Keratinocyte (primary cell): ENCODE measurements around the gene WAC. TPM values are rescaled to one million over a fixed set of nuclear protein-coding genes. Genes with fewer than 3 reads are reported as not detected.

Source experiments
- DNase-seq: peaks from one replicate; pipeline ENCODE4 v3.0.0-alpha.2; 2011; ENCODE audit warnings: low read depth, missing footprints, low spot score
- FAIRE-seq: peaks from 2 replicates; lab custom pipeline; 2011; peaks lifted over from hg19 to GRCh38; lab: Jason Lieb, UNC
- H2AFZ ChIP-seq: 2 replicates; pipeline ENCODE4 v1.6.0; 2012; ENCODE audit warnings: low read length, control low read depth, inconsistent platforms; ENCODE audit not compliant: control insufficient read depth
- H3K27ac ChIP-seq: 2 replicates; pipeline ENCODE4 v1.5.1; 2011; ENCODE audit warnings: low read length; ENCODE audit not compliant: control insufficient read depth, insufficient read depth
- H3K27me3 ChIP-seq: 3 replicates; pipeline ENCODE4 v1.6.0; 2011; ENCODE audit warnings: low read length; ENCODE audit not compliant: control insufficient read depth, insufficient read depth; ENCODE audit errors: extremely low read depth
- H3K36me3 ChIP-seq, 2 experiments: 2 replicates in 1 of 2; 3 replicates in 1 of 2; pipeline ENCODE4 v1.5.1; 2011; ENCODE audit warnings: low read length in 2 of 2, mild to moderate bottlenecking in 1 of 2; ENCODE audit not compliant: control insufficient read depth in 2 of 2, insufficient read depth in 2 of 2; ENCODE audit errors: extremely low read depth in 1 of 2
- H3K4me1 ChIP-seq: 3 replicates; pipeline ENCODE4 v1.5.1; 2011; ENCODE audit warnings: low read length; ENCODE audit not compliant: control insufficient read depth, insufficient read depth; ENCODE audit errors: extremely low read depth
- H3K4me2 ChIP-seq: 3 replicates; pipeline ENCODE4 v1.6.0; 2011; ENCODE audit warnings: low read depth, low read length; ENCODE audit not compliant: control insufficient read depth, insufficient read depth; ENCODE audit errors: extremely low read depth
- H3K4me3 ChIP-seq, 3 experiments: fragments of 200-600 bp in 1 of 3; sonication (generic) in 1 of 3; 2 replicates in 2 of 3; 3 replicates in 1 of 3; pipeline ENCODE4 v1.5.1; 2011 to 2016; ENCODE audit warnings: low read length in 3 of 3, mild to moderate bottlenecking in 3 of 3, control low read depth in 2 of 3, inconsistent platforms in 1 of 3, low read depth in 1 of 3, mixed read lengths in 1 of 3, mixed run types in 1 of 3, moderate library complexity in 1 of 3; ENCODE audit not compliant: control insufficient read depth in 2 of 3, insufficient read depth in 2 of 3; ENCODE audit errors: extremely low read depth in 1 of 3
- H3K79me2 ChIP-seq: 2 replicates; pipeline ENCODE4 v1.6.0; 2012; ENCODE audit warnings: low read length; ENCODE audit not compliant: control insufficient read depth, insufficient read depth
- H3K9ac ChIP-seq: 3 replicates; pipeline ENCODE4 v1.6.0; 2011; ENCODE audit warnings: low read length; ENCODE audit not compliant: control insufficient read depth, insufficient read depth; ENCODE audit errors: extremely low read depth
- H3K9me1 ChIP-seq: 3 replicates; pipeline ENCODE4 v1.6.0; 2011; ENCODE audit warnings: low read length; ENCODE audit not compliant: control insufficient read depth, insufficient read depth; ENCODE audit errors: extremely low read depth
- H3K9me3 ChIP-seq: 2 replicates; pipeline ENCODE4 v1.5.1; 2012; ENCODE audit warnings: low read depth, low read length; ENCODE audit not compliant: control insufficient read depth
- H4K20me1 ChIP-seq: 3 replicates; pipeline ENCODE4 v1.6.0; 2011; ENCODE audit warnings: low read length; ENCODE audit not compliant: control insufficient read depth, insufficient read depth; ENCODE audit errors: extremely low read depth
- CTCF ChIP-seq, 3 experiments: IDR thresholded peaks in 1 of 3; conservative IDR thresholded peaks in 1 of 3; optimal IDR thresholded peaks in 1 of 3; 2 replicates in 2 of 3; 3 replicates in 1 of 3; pipeline versions ENCODE3 to v1.5.1; 2011; ENCODE audit warnings: low read length in 3 of 3, mild to moderate bottlenecking in 3 of 3, moderate library complexity in 2 of 3, control low read depth in 1 of 3, inconsistent platforms in 1 of 3; ENCODE audit not compliant: insufficient read depth in 2 of 3; ENCODE audit errors: extremely low read depth in 1 of 3
- EZH2 ChIP-seq: IDR thresholded peaks from one replicate; pipeline ENCODE4 v1.6.1; 2012; ENCODE audit warnings: inconsistent platforms, mild to moderate bottlenecking, low read length, moderate library complexity
- dilution Hi-C: fragments of 300-500 bp; cut with MboI; formaldehyde crosslinking; loops from one replicate; pipeline ENCODE4 v1.7.0; 2020; ENCODE audit warnings: low sequenced_read_pairs; ENCODE audit not compliant: extremely low pct_ligation_motif_present
- polyA plus RNA-seq, 5 experiments: library from polyadenylated mRNA; depleted of rRNA in 3 of 5; stranded (reverse) in 3 of 5; stranded (forward) in 1 of 5; unstranded in 1 of 5; fragments of >200 nt; gene quantifications; 1 replicate in 1 of 5; 2 replicates in 3 of 5; 3 replicates in 1 of 5; pipeline versions ENCODE4 v1.2.1 to v1.2.3, GENCODE V29; 2011 to 2012; ENCODE audit warnings: missing spikeins in 2 of 5, low read depth in 1 of 5, low replicate concordance in 1 of 5

The WAC gene
- polyA plus RNA-seq, 1 donor (not counting 4 experiments of a cell fraction or from before 2014, with no cell fraction given): 80.8 TPM

- Histone ChIP-seq H3K36me3 (no peaks in the 10 kb centered on the region), H3K9me3 (no peaks in the 10 kb centered on the region), H3K4me2 (no peak overlapping the region), H2AFZ (no peak overlapping the region), H3K27me3 (peaks cover 15% of the 10 kb centered on the region), H3K4me3 (no peak overlapping the region), H3K27ac (no peak overlapping the region), H3K4me1 (peaks cover 12% of the 10 kb centered on the region), H3K9me1 (no peaks in the 10 kb centered on the region), H4K20me1 (no peaks in the 10 kb centered on the region), H3K79me2 (no peaks in the 10 kb centered on the region), H3K9ac (no peak overlapping the region)
- FAIRE-seq (peak; percentile 87), DNase-seq (no peak)
- dilution Hi-C loops: no loop called here
- no peak for TF ChIP-seq EZH2
- TF ChIP-seq CTCF (optimal IDR thresholded peaks at IDR 0.05 in 1 of 3, IDR thresholded peaks at IDR 0.05 in 1 of 3, conservative IDR thresholded peaks at IDR 0.05 in 1 of 3; ENCODE audit: extremely low read depth in 1 of 3, insufficient read depth in 2 of 3, low read length in 3 of 3): peak; percentile 92 to 98 (median 96)
Observed at GRCh38 chr10:28663576-28664368, 130.9 kb downstream of the WAC start.

GRCh38 chr10:28664369-28664740, 131.4 kb downstream of the WAC start:
- no peak overlapping the region for H3K4me2 ChIP-seq
- H4K20me1 ChIP-seq: no peaks in the 10 kb centered on the region

More at GRCh38 chr10:28664369-28664740, 131.4 kb downstream of the WAC start:
- dilution Hi-C loops: no loop called here
- H3K9ac ChIP-seq: no peak overlapping the region
- no peak overlapping the region for H2AFZ ChIP-seq
- no peak overlapping the region for H3K4me3 ChIP-seq
- DNase-seq (no peak), FAIRE-seq (no peak)
- H3K9me3 ChIP-seq: no peaks in the 10 kb centered on the region
- no peaks in the 10 kb centered on the region for H3K36me3 ChIP-seq
- no peaks in the 10 kb centered on the region for H3K79me2 ChIP-seq
- TF ChIP-seq EZH2 (no peak), CTCF (optimal IDR thresholded peaks at IDR 0.05 in 1 of 3, IDR thresholded peaks at IDR 0.05 in 1 of 3, conservative IDR thresholded peaks at IDR 0.05 in 1 of 3; ENCODE audit: extremely low read depth in 1 of 3, insufficient read depth in 2 of 3, low read length in 3 of 3) (no peak)
- no peak overlapping the region for H3K27ac ChIP-seq
- no peaks in the 10 kb centered on the region for H3K9me1 ChIP-seq
- H3K4me1 ChIP-seq: peaks cover 14% of the 10 kb centered on the region
- peaks cover 20% of the 10 kb centered on the region for H3K27me3 ChIP-seq
